ENCODE results near the gene UBR1.

GRCh38 chr15:42918047-42918446, 187.8 kb downstream of the UBR1 start:
- no peak for TF ChIP-seq CTCF (conservative IDR thresholded peaks at IDR 0.05; ENCODE audit: low read length)
- no peak for TF ChIP-seq EZH2phosphoT487 (IDR thresholded peaks at IDR 0.05; ENCODE audit: borderline replicate concordance, low read depth, low read length)

Measured in OCI-LY7 (cell line).